HEK293 (cell line): Measurements from ENCODE around the gene RPP25L.

Source experiments
- GLI2 ChIP-seq: fragments of 450-650 bp; formaldehyde crosslinking; IDR thresholded peaks from 2 replicates; pipeline ENCODE4; 2017; ENCODE audit warnings: missing biosample characterization, missing genetic modification characterization, low read depth, borderline replicate concordance
- HOXC10 ChIP-seq: sonication (generic); formaldehyde crosslinking; IDR thresholded peaks from 2 replicates; pipeline ENCODE4 v1.8.1; 2023; ENCODE audit warnings: mild to moderate bottlenecking, missing genetic modification reagents
- SCRT1 ChIP-seq: fragments of 450-650 bp; formaldehyde crosslinking; IDR thresholded peaks from 2 replicates; pipeline ENCODE4 v1.5.1; 2016; ENCODE audit warnings: missing biosample characterization, missing genetic modification characterization, borderline replicate concordance
- SP2 ChIP-seq: fragments of 450-650 bp; formaldehyde crosslinking; IDR thresholded peaks from 2 replicates; pipeline ENCODE4 v1.5.1; 2016; ENCODE audit warnings: missing biosample characterization, missing genetic modification characterization
- SP3 ChIP-seq: fragments of 450-650 bp; formaldehyde crosslinking; IDR thresholded peaks from 2 replicates; pipeline ENCODE4 v1.5.1; 2016; ENCODE audit warnings: missing biosample characterization, missing genetic modification characterization
- ZBTB26 ChIP-seq: fragments of 450-650 bp; formaldehyde crosslinking; optimal IDR thresholded peaks from 2 replicates; pipeline ENCODE3; 2016; ENCODE audit warnings: missing biosample characterization, mild to moderate bottlenecking, missing genetic modification characterization
- ZEB2 ChIP-seq: fragments of 450-650 bp; formaldehyde crosslinking; IDR thresholded peaks from 2 replicates; pipeline ENCODE4 v1.5.1; 2016; ENCODE audit warnings: missing biosample characterization, missing genetic modification characterization
- ZIC2 ChIP-seq: fragments of 450-650 bp; formaldehyde crosslinking; IDR thresholded peaks from 2 replicates; pipeline ENCODE4 v1.5.1; 2016; ENCODE audit warnings: missing biosample characterization, missing genetic modification characterization
- ZNF112 ChIP-seq: fragments of 450-650 bp; formaldehyde crosslinking; IDR thresholded peaks from 2 replicates; pipeline ENCODE4 v1.5.0; 2017; ENCODE audit warnings: missing biosample characterization, missing genetic modification characterization
- ZNF114 ChIP-seq: fragments of 450-650 bp; formaldehyde crosslinking; IDR thresholded peaks from 2 replicates; pipeline ENCODE4 v1.5.0; 2017; ENCODE audit warnings: missing biosample characterization, missing genetic modification characterization
- ZNF324 ChIP-seq: fragments of 450-650 bp; formaldehyde crosslinking; IDR thresholded peaks from 2 replicates; pipeline ENCODE4 v1.5.1; 2016; ENCODE audit warnings: missing biosample characterization, missing genetic modification characterization
- ZNF341 ChIP-seq: fragments of 450-650 bp; formaldehyde crosslinking; IDR thresholded peaks from 2 replicates; pipeline ENCODE4; 2016; ENCODE audit warnings: low read depth, missing biosample characterization, missing genetic modification characterization
- ZNF37A ChIP-seq: fragments of 450-650 bp; IDR thresholded peaks from 2 replicates; pipeline ENCODE4 v1.5.1; 2018; ENCODE audit warnings: missing biosample characterization, missing genetic modification characterization
- ZNF394 ChIP-seq: fragments of 450-650 bp; formaldehyde crosslinking; IDR thresholded peaks from 2 replicates; pipeline ENCODE4 v1.5.1; 2016; ENCODE audit warnings: missing biosample characterization, missing genetic modification characterization, mild to moderate bottlenecking, moderate library complexity, borderline replicate concordance
- ZNF404 ChIP-seq: fragments of 450-650 bp; formaldehyde crosslinking; IDR thresholded peaks from 2 replicates; pipeline ENCODE4 v1.5.1; 2017; ENCODE audit warnings: missing biosample characterization, missing genetic modification characterization
- ZNF600 ChIP-seq: fragments of 450-650 bp; formaldehyde crosslinking; IDR thresholded peaks from 2 replicates; pipeline ENCODE4 v1.5.1; 2016; ENCODE audit warnings: missing biosample characterization, missing genetic modification characterization
- ZNF629 ChIP-seq: fragments of 450-650 bp; formaldehyde crosslinking; IDR thresholded peaks from 2 replicates; pipeline ENCODE4 v1.5.1; 2017; ENCODE audit warnings: missing biosample characterization, missing genetic modification characterization
- ZNF654 ChIP-seq: fragments of 450-650 bp; formaldehyde crosslinking; IDR thresholded peaks from 2 replicates; pipeline ENCODE4 v1.5.1; 2016; ENCODE audit warnings: low read depth, missing biosample characterization, missing genetic modification characterization
- ZNF664 ChIP-seq: fragments of 450-650 bp; formaldehyde crosslinking; IDR thresholded peaks from 2 replicates; pipeline ENCODE4 v1.5.1; 2016; ENCODE audit warnings: missing biosample characterization, missing genetic modification characterization
- ZNF707 ChIP-seq: fragments of 450-650 bp; formaldehyde crosslinking; IDR thresholded peaks from 2 replicates; pipeline ENCODE4 v1.5.1; 2016; ENCODE audit warnings: missing biosample characterization, missing genetic modification characterization
- ZNF747 ChIP-seq: fragments of 450-650 bp; formaldehyde crosslinking; IDR thresholded peaks from 2 replicates; pipeline ENCODE4 v1.5.1; 2016; ENCODE audit warnings: missing biosample characterization, missing genetic modification characterization
- ZNF777 ChIP-seq: fragments of 450-650 bp; formaldehyde crosslinking; IDR thresholded peaks from 2 replicates; pipeline ENCODE4 v1.5.1; 2017; ENCODE audit warnings: missing biosample characterization, missing genetic modification characterization, borderline replicate concordance
- TF ChIP-seq, protein P1 (sequence below): fragments of 450-650 bp; formaldehyde crosslinking; IDR thresholded peaks from 2 replicates; pipeline ENCODE4 v1.5.1; 2016; ENCODE audit warnings: missing biosample characterization, missing genetic modification characterization
- TF ChIP-seq, protein P2 (sequence below): fragments of 450-650 bp; formaldehyde crosslinking; IDR thresholded peaks from 2 replicates; pipeline ENCODE4 v1.5.1; 2017; ENCODE audit warnings: missing biosample characterization, missing genetic modification characterization
- TF ChIP-seq, protein P3 (sequence below): fragments of 450-650 bp; formaldehyde crosslinking; conservative IDR thresholded peaks from 2 replicates; pipeline ENCODE4 v1.5.1; 2016; ENCODE audit warnings: low read depth, missing biosample characterization, missing genetic modification characterization
- TF ChIP-seq, protein P4 (sequence below): fragments of 450-650 bp; formaldehyde crosslinking; conservative IDR thresholded peaks from 2 replicates; pipeline ENCODE4 v1.5.1; 2016; ENCODE audit warnings: low read depth, missing biosample characterization, missing genetic modification characterization

The RPP25L gene

GRCh38 chr9:34611811-34612787 is at the start of gene RPP25L (continued):
- TF ChIP-seq ZNF394 (tag by site-specific recombination): no peak
- TF ChIP-seq ZNF324 (tag by site-specific recombination): no peak
- peak; percentile 65 for TF ChIP-seq SP3 (tag by site-specific recombination)
- TF ChIP-seq ZNF777: peak; percentile 46; the same call in 1 of the 2 replicates
- TF ChIP-seq ZEB2: no peak
- TF ChIP-seq, protein P1, sequence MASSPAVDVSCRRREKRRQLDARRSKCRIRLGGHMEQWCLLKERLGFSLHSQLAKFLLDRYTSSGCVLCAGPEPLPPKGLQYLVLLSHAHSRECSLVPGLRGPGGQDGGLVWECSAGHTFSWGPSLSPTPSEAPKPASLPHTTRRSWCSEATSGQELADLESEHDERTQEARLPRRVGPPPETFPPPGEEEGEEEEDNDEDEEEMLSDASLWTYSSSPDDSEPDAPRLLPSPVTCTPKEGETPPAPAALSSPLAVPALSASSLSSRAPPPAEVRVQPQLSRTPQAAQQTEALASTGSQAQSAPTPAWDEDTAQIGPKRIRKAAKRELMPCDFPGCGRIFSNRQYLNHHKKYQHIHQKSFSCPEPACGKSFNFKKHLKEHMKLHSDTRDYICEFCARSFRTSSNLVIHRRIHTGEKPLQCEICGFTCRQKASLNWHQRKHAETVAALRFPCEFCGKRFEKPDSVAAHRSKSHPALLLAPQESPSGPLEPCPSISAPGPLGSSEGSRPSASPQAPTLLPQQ (tag by site-specific recombination): 0 out of 2 replicates have a peak, but pooled peaks have one; percentile 12
- TF ChIP-seq, protein P2, sequence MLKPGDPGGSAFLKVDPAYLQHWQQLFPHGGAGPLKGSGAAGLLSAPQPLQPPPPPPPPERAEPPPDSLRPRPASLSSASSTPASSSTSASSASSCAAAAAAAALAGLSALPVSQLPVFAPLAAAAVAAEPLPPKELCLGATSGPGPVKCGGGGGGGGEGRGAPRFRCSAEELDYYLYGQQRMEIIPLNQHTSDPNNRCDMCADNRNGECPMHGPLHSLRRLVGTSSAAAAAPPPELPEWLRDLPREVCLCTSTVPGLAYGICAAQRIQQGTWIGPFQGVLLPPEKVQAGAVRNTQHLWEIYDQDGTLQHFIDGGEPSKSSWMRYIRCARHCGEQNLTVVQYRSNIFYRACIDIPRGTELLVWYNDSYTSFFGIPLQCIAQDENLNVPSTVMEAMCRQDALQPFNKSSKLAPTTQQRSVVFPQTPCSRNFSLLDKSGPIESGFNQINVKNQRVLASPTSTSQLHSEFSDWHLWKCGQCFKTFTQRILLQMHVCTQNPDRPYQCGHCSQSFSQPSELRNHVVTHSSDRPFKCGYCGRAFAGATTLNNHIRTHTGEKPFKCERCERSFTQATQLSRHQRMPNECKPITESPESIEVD (tag by site-specific recombination): no peak
- no peak for TF ChIP-seq SCRT1 (tag by site-specific recombination)
- TF ChIP-seq, protein P3, sequence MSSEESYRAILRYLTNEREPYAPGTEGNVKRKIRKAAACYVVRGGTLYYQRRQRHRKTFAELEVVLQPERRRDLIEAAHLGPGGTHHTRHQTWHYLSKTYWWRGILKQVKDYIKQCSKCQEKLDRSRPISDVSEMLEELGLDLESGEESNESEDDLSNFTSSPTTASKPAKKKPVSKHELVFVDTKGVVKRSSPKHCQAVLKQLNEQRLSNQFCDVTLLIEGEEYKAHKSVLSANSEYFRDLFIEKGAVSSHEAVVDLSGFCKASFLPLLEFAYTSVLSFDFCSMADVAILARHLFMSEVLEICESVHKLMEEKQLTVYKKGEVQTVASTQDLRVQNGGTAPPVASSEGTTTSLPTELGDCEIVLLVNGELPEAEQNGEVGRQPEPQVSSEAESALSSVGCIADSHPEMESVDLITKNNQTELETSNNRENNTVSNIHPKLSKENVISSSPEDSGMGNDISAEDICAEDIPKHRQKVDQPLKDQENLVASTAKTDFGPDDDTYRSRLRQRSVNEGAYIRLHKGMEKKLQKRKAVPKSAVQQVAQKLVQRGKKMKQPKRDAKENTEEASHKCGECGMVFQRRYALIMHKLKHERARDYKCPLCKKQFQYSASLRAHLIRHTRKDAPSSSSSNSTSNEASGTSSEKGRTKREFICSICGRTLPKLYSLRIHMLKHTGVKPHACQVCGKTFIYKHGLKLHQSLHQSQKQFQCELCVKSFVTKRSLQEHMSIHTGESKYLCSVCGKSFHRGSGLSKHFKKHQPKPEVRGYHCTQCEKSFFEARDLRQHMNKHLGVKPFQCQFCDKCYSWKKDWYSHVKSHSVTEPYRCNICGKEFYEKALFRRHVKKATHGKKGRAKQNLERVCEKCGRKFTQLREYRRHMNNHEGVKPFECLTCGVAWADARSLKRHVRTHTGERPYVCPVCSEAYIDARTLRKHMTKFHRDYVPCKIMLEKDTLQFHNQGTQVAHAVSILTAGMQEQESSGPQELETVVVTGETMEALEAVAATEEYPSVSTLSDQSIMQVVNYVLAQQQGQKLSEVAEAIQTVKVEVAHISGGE (tag by site-specific recombination): 0 out of 2 replicates have a peak, but pooled peaks have one; percentile 32
- no peak for TF ChIP-seq ZNF747 (tag by site-specific recombination)
- peak; percentile 98 for TF ChIP-seq ZNF341 (tag by site-specific recombination)
- TF ChIP-seq ZNF404 (tag by site-specific recombination): no peak
- TF ChIP-seq ZNF629 (tag by site-specific recombination): 0 out of 2 replicates have a peak, but pooled peaks have one; percentile 29
- TF ChIP-seq, protein P4, sequence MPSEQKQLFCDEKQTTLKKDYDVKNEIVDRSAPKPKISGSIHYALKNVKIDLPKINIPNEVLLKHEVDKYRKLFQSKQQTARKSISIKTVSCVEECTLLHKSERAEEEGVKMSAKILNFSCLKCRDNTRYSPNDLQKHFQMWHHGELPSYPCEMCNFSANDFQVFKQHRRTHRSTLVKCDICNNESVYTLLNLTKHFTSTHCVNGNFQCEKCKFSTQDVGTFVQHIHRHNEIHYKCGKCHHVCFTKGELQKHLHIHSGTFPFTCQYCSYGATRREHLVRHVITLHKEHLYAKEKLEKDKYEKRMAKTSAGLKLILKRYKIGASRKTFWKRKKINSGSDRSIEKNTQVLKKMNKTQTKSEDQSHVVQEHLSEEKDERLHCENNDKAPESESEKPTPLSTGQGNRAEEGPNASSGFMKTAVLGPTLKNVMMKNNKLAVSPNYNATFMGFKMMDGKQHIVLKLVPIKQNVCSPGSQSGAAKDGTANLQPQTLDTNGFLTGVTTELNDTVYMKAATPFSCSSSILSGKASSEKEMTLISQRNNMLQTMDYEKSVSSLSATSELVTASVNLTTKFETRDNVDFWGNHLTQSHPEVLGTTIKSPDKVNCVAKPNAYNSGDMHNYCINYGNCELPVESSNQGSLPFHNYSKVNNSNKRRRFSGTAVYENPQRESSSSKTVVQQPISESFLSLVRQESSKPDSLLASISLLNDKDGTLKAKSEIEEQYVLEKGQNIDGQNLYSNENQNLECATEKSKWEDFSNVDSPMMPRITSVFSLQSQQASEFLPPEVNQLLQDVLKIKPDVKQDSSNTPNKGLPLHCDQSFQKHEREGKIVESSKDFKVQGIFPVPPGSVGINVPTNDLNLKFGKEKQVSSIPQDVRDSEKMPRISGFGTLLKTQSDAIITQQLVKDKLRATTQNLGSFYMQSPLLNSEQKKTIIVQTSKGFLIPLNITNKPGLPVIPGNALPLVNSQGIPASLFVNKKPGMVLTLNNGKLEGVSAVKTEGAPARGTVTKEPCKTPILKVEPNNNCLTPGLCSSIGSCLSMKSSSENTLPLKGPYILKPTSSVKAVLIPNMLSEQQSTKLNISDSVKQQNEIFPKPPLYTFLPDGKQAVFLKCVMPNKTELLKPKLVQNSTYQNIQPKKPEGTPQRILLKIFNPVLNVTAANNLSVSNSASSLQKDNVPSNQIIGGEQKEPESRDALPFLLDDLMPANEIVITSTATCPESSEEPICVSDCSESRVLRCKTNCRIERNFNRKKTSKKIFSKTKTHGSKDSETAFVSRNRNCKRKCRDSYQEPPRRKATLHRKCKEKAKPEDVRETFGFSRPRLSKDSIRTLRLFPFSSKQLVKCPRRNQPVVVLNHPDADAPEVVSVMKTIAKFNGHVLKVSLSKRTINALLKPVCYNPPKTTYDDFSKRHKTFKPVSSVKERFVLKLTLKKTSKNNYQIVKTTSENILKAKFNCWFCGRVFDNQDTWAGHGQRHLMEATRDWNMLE (tag by site-specific recombination): no peak
- TF ChIP-seq ZNF600 (tag by site-specific recombination): peak; percentile 93
- TF ChIP-seq ZNF664 (tag by site-specific recombination): peak; percentile 61
- TF ChIP-seq ZIC2: peak; percentile 81
- no peak for TF ChIP-seq GLI2 (tag by site-specific recombination)
- no peak for TF ChIP-seq ZNF707
- TF ChIP-seq HOXC10 (CRISPR knock-in tag): no peak
- no peak for TF ChIP-seq ZNF37A (tag by site-specific recombination)
- peak; percentile 60 for TF ChIP-seq ZBTB26 (tag by site-specific recombination)
- TF ChIP-seq ZNF114: no peak
- peak; percentile 86 for TF ChIP-seq SP2 (tag by site-specific recombination)
- no peak for TF ChIP-seq ZNF654 (tag by site-specific recombination)
- no peak for TF ChIP-seq ZNF112 (tag by site-specific recombination)
